DMS53 treated with DMSO at 0.1 percent for 48 hours (cell line): ENCODE data around the gene RNF11.
"Not testable (repeated sequence)": the region's sequence is repeated elsewhere in the genome, so short reads cannot be mapped to it uniquely, and the experiment has no call there.

Experiments used
- DNase-seq: peaks from one replicate; lab custom pipeline; 2025; ENCODE audit not compliant: unreplicated experiment; lab: John Stamatoyannopoulos, UW

Gene RNF11

GRCh38 chr1:51235673-51236530, at the start of gene RNF11:
RNF11 (plus strand) TSS chr1:51236273; CDS start chr1:51236757, 484 bp downstream.
- peak; percentile 98 for DNase-seq

GRCh38 chr1:51188230-51188629, 47.8 kb upstream of the RNF11 start:
- no peak for DNase-seq

- peak; percentile 91 for DNase-seq
Observed at GRCh38 chr1:51189421-51190073, 46.5 kb upstream of the RNF11 start.

- no peak for DNase-seq
Observed at GRCh38 chr1:51190961-51191360, 45.1 kb upstream of the RNF11 start.

- peak; percentile 62 for DNase-seq
Observed at GRCh38 chr1:51192213-51192843, 43.7 kb upstream of the RNF11 start.

- no peak for DNase-seq
Observed at GRCh38 chr1:51193564-51193963, 42.5 kb upstream of the RNF11 start.

- no peak for DNase-seq
Observed at GRCh38 chr1:51203121-51203873, 32.8 kb upstream of the RNF11 start.

GRCh38 chr1:51203874-51204245, 32.2 kb upstream of the RNF11 start:
- no peak for DNase-seq

- no peak for DNase-seq
Observed at GRCh38 chr1:51210055-51210454, 26.0 kb upstream of the RNF11 start.

GRCh38 chr1:51210676-51211075, 25.4 kb upstream of the RNF11 start:
- no peak for DNase-seq

GRCh38 chr1:51214615-51215131, 21.4 kb upstream of the RNF11 start:
- no peak for DNase-seq

- DNase-seq: no peak
Observed at GRCh38 chr1:51215169-51215568, 20.9 kb upstream of the RNF11 start.

GRCh38 chr1:51216631-51217030, 19.4 kb upstream of the RNF11 start:
- no peak for DNase-seq

- DNase-seq: no peak
Observed at GRCh38 chr1:51217101-51217500, 19.0 kb upstream of the RNF11 start.

GRCh38 chr1:51218570-51218969, 17.5 kb upstream of the RNF11 start:
- no peak for DNase-seq

- no peak for DNase-seq
Observed at GRCh38 chr1:51219022-51219421, 17.1 kb upstream of the RNF11 start.

GRCh38 chr1:51221529-51221928, 14.5 kb upstream of the RNF11 start:
- DNase-seq: not testable (repeated sequence)

- DNase-seq: no peak
Observed at GRCh38 chr1:51222136-51222787, 13.8 kb upstream of the RNF11 start.

GRCh38 chr1:51222809-51223208, 13.3 kb upstream of the RNF11 start:
- no peak for DNase-seq

GRCh38 chr1:51224255-51224654, 11.8 kb upstream of the RNF11 start:
- DNase-seq: no peak
